ENCODE data around the gene TMED1. TPM values are rescaled to one million over a fixed set of nuclear protein-coding genes. Genes with fewer than 3 reads are reported as not detected.
"Not testable (repeated sequence)": the region's sequence is repeated elsewhere in the genome, so short reads cannot be mapped to it uniquely, and the experiment has no call there.

The TMED1 gene
- total RNA-seq, 1 experiment from 2014 or later, result 10.2 TPM

DNA sequence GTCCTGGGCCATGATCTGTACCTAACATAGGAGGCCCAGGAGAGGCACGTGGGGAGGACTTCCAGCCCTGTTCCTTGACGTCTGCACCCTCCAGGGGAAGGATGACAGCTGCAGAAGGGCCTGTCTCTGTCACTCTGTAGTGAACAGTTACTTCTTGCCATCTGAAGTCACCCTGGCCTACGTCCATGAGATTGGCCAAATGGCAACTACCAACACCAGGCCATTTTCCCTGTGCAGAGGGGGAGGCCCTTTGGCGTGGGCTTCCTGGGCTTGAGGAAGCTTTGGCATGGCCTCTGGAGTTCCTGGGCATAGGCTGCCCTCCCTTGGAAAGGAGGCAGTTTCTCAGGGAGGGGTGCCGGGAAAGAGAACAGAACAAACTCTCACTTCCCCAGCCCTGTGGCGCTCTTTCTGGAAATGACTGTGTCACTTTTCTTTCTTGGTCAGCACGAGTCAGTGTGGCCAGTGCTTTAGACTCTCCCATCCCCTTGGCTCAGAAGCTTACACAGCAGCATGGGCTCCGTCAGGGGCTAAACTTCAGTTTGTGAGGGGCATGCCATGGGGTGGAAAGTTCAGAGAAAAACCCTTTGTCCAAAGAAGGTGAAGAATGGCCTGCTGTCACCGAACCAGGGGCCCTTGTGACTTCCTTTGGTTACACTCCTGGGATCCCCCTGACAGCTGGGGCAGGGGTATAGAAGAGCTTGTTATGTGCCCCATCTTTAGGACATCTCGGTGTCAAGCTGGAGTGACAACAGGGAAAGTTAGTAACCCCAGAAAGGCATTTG is 40.6 kb upstream of the TMED1 start:
- H3K9me2 ChIP-seq (replicated peaks; ENCODE audit: insufficient read depth, low read length), result no peaks in the 10 kb centered on the region
- H2AFZ ChIP-seq (ENCODE audit: low read length), result no peak overlapping the region
- H3K27me3 ChIP-seq (ENCODE audit: low read length), result no peaks in the 10 kb centered on the region
- H3K9ac ChIP-seq (ENCODE audit: low read length), result no peak overlapping the region; the same call in 1 of the 2 replicates
- 0 out of 2 replicates have a peak, but pooled peaks cover 3% of the 10 kb centered on the region for H3K36me3 ChIP-seq (ENCODE audit: insufficient read depth, low read length)
- H3K4me3 ChIP-seq (ENCODE audit: low read length), result no peak overlapping the region
- no peak for DNase-seq
- H3K4me1 ChIP-seq (ENCODE audit: low read length), result peaks cover 70% of the 10 kb centered on the region
- peak overlapping the region; percentile 30 for H3K27ac ChIP-seq (ENCODE audit: low read length)
- H3K4me2 ChIP-seq (ENCODE audit: low read depth, low read length, poor library complexity, severe bottlenecking), result peak overlapping the region; percentile 12
- H4K20me1 ChIP-seq (ENCODE audit: insufficient read depth, low read depth, low read length), result no peaks in the 10 kb centered on the region
- peaks cover 97% of the 10 kb centered on the region for H3K79me2 ChIP-seq (ENCODE audit: low read length)
- H3K9me3 ChIP-seq (ENCODE audit: low read length), result no peaks in the 10 kb centered on the region

DNA sequence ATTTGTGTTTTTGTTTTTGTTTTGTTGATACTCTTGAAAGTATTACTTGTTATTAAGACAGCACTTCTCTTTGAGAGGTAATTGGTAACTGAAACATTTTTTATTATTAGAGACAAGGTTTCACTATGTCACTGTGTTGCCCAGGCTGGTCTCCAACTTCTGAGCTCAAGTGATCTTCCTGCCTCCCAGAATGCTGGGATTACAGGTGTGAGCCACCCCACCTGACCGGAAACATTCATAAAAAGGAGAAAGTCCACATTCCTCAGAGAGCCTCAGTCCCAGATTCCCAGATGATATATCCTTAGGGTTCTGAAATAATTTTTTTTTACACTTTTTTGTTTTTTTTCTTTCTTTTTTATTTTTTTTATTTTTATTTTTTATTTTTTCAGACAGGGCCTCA is 38.0 kb upstream of the TMED1 start:
- H3K9me2 ChIP-seq (replicated peaks; ENCODE audit: insufficient read depth, low read length), result no peaks in the 10 kb centered on the region
- H3K9ac ChIP-seq (ENCODE audit: low read length), result 0 out of 2 replicates have a peak overlapping the region, but pooled peaks have one; percentile 32
- H3K9me3 ChIP-seq (ENCODE audit: low read length), result no peaks in the 10 kb centered on the region
- peaks cover 66% of the 10 kb centered on the region for H3K4me1 ChIP-seq (ENCODE audit: low read length)
- 0 out of 2 replicates have a peak, but pooled peaks cover 3% of the 10 kb centered on the region for H3K36me3 ChIP-seq (ENCODE audit: insufficient read depth, low read length)
- H3K27me3 ChIP-seq (ENCODE audit: low read length), result no peaks in the 10 kb centered on the region
- DNase-seq, result no peak
- H3K4me2 ChIP-seq (ENCODE audit: low read depth, low read length, poor library complexity, severe bottlenecking), result peak overlapping the region; percentile 99
- peak overlapping the region; percentile 73 for H3K27ac ChIP-seq (ENCODE audit: low read length)
- H3K79me2 ChIP-seq (ENCODE audit: low read length), result peaks cover 71% of the 10 kb centered on the region
- no peak overlapping the region for H3K4me3 ChIP-seq (ENCODE audit: low read length)
- no peak overlapping the region for H2AFZ ChIP-seq (ENCODE audit: low read length)
- H4K20me1 ChIP-seq (ENCODE audit: insufficient read depth, low read depth, low read length), result no peaks in the 10 kb centered on the region

DNA sequence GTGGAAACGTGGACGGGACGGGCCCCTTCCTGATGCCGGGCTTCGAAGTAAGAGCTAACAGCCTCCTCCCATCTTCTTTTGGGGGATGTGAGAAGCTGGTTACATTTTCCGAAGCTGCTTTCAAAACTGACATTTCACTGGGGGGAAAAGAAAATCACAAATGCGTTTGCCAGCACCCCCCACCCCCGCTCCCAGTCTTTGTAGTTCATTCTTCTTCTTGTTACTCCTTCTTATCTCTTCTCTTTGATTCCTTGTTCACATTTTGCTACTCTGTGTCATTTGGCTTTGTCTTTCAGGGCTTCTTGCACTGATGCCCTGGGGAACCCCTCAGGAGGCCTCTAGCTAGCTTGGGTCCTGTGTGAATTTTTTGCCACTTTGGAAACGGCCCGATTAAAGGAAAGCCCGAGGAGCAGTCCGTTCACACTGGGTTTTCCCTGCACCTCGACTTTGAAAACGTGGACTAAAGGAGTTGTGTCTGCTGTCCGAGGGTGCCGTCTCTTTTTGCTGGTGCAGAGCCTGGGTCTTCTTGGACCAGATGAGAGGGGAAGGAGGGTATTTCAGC is 36.6 kb upstream of the TMED1 start:
- H3K27me3 ChIP-seq (ENCODE audit: low read length), result no peaks in the 10 kb centered on the region
- no peaks in the 10 kb centered on the region for H3K9me3 ChIP-seq (ENCODE audit: low read length)
- no peaks in the 10 kb centered on the region for H4K20me1 ChIP-seq (ENCODE audit: insufficient read depth, low read depth, low read length)
- peak overlapping the region; percentile 86 for H3K27ac ChIP-seq (ENCODE audit: low read length)
- H2AFZ ChIP-seq (ENCODE audit: low read length), result no peak overlapping the region
- H3K4me2 ChIP-seq (ENCODE audit: low read depth, low read length, poor library complexity, severe bottlenecking), result peak overlapping the region; percentile 99
- peaks cover 57% of the 10 kb centered on the region for H3K79me2 ChIP-seq (ENCODE audit: low read length)
- peaks cover 66% of the 10 kb centered on the region for H3K4me1 ChIP-seq (ENCODE audit: low read length)
- H3K9ac ChIP-seq (ENCODE audit: low read length), result peak overlapping the region; percentile 99
- peak; percentile 59 for DNase-seq
- no peaks in the 10 kb centered on the region for H3K9me2 ChIP-seq (replicated peaks; ENCODE audit: insufficient read depth, low read length)
- peak overlapping the region; percentile 94 for H3K4me3 ChIP-seq (ENCODE audit: low read length)
- H3K36me3 ChIP-seq (ENCODE audit: insufficient read depth, low read length), result 0 out of 2 replicates have a peak, but pooled peaks cover 3% of the 10 kb centered on the region

DNA sequence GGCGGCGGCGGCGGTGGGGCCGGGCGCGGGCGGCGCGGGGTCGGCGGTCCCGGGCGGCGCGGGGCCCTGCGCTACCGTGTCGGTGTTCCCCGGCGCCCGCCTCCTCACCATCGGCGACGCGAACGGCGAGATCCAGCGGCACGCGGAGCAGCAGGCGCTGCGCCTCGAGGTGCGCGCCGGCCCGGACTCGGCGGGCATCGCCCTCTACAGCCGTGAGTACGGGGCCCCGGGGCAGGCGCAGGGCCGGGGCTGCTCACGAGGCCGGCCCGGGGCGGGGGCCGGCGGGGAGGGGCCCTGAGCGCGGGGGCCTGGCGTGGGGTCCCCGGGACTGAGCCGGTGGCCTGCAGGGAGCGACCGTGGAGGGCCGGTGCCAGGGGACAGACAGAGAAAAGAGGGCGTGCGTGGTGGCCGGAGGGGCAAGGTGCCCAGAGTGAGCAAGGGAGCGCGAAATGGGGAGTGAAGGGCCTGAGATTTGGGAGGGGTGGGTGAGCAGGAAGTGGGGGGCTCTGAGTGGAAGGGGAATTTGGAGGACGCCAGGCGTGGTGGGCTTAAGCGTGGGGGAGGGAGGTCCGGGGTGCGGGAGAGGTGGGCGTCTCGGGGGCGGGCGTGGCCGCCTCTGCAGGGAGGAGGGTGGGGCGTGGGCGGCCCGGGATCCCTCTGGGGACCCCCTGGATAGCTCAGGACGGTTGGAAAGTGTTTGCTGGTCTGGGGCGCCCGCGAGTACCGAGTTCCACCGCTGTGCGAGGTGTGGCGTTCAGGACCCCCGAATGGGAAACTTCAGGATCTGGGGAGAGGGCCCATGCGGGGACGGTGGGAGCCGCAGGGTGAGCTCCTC is 35.9 kb upstream of the TMED1 start:
- peak overlapping the region; percentile 94 for H3K4me3 ChIP-seq (ENCODE audit: low read length)
- peak overlapping the region; percentile 86 for H3K27ac ChIP-seq (ENCODE audit: low read length)
- no peaks in the 10 kb centered on the region for H3K9me3 ChIP-seq (ENCODE audit: low read length)
- peak; percentile 79 for DNase-seq
- H3K4me2 ChIP-seq (ENCODE audit: low read depth, low read length, poor library complexity, severe bottlenecking), result peak overlapping the region; percentile 99
- H4K20me1 ChIP-seq (ENCODE audit: insufficient read depth, low read depth, low read length), result no peaks in the 10 kb centered on the region
- peaks cover 51% of the 10 kb centered on the region for H3K79me2 ChIP-seq (ENCODE audit: low read length)
- H3K9me2 ChIP-seq (replicated peaks; ENCODE audit: insufficient read depth, low read length), result no peaks in the 10 kb centered on the region
- H2AFZ ChIP-seq (ENCODE audit: low read length), result no peak overlapping the region
- 0 out of 2 replicates have a peak, but pooled peaks cover 3% of the 10 kb centered on the region for H3K36me3 ChIP-seq (ENCODE audit: insufficient read depth, low read length)
- peak overlapping the region; percentile 99 for H3K9ac ChIP-seq (ENCODE audit: low read length)
- peaks cover 68% of the 10 kb centered on the region for H3K4me1 ChIP-seq (ENCODE audit: low read length)
- no peaks in the 10 kb centered on the region for H3K27me3 ChIP-seq (ENCODE audit: low read length)

DNA sequence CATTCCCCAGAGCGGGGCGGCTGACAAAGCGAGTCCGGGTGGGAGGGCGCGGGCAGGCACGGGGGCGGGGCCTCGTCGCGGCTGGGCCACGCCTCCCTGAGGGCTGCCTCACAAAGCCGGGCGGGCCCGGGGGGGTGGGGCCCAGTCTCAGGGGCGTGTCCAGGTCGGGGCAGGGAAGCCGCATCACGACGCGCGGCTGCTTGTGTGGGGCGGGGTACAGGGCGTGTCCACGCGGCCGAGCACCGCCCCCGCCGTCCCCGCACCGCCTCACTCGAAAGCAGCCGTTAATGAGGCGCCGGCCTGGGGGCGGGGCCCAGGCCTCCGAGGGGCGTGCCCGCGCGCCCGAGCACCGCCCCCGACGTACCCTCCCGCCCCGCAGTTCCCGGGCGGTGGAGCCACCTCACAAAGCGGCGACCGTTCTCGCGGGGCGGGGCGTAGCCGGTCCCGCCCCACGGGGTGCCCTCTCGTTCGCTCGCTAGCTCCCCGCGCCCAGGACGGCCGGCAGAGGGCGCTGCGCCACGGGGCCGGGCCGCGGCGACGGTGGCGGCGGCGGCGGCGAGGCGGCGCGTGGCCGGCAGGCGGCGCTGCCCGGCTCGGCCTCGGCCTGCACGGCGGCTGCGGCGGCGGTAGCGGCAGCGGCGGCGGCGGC is 35.1 kb upstream of the TMED1 start, which contains the start of gene CARM1:
TSS of gene CARM1 (plus strand) at position 599 of the 649 bp plus-strand sequence. CDS start 150 bp downstream, outside the sequence.
- Histone ChIP-seq H3K36me3 (ENCODE audit: insufficient read depth, low read length) (0 out of 2 replicates have a peak, but pooled peaks cover 3% of the 10 kb centered on the region), H4K20me1 (ENCODE audit: insufficient read depth, low read depth, low read length) (no peaks in the 10 kb centered on the region), H3K4me2 (ENCODE audit: low read depth, low read length, poor library complexity, severe bottlenecking) (peak within 1 kb of the TSS; percentile 99), H3K9me3 (ENCODE audit: low read length) (no peaks in the 10 kb centered on the region), H3K4me1 (ENCODE audit: low read length) (peaks cover 60% of the 10 kb centered on the region), H3K4me3 (ENCODE audit: low read length) (peak within 1 kb of the TSS; percentile 94), H3K27ac (ENCODE audit: low read length) (peak within 1 kb of the TSS; percentile 86), H3K9me2 (replicated peaks; ENCODE audit: insufficient read depth, low read length) (no peaks in the 10 kb centered on the region), H3K27me3 (ENCODE audit: low read length) (no peaks in the 10 kb centered on the region), H2AFZ (ENCODE audit: low read length) (no peak within 1 kb of the TSS), H3K9ac (ENCODE audit: low read length) (peak within 1 kb of the TSS; percentile 99), H3K79me2 (ENCODE audit: low read length) (peaks cover 43% of the 10 kb centered on the region)
- DNase-seq, result peak; percentile 99

DNA sequence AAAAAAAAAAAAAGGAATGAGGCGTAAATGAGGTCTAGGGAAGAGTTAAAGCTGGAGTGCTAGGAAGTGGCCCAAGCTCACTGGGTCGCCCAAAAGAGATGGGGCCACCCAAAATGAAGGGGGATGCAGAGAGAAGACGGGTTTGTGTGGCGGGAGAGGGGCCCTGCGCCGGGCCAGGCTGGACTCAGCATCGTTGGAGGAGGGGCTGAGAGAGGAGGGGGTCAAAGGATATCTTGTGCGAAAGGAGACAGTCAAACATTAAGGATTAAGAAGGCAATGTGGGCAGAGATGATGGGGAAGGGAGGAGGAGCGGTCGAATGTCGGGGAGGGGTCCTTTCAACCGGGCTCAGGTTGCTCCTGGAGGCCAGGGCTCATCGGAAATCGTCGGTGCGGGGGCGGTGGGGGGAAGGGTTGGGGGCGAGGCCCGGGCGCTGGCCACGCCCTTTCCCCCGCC is 34.5 kb upstream of the TMED1 start:
- H2AFZ ChIP-seq (ENCODE audit: low read length), result no peak overlapping the region
- no peak for DNase-seq
- H3K9ac ChIP-seq (ENCODE audit: low read length), result peak overlapping the region; percentile 76
- H3K79me2 ChIP-seq (ENCODE audit: low read length), result peaks cover 37% of the 10 kb centered on the region
- H3K27me3 ChIP-seq (ENCODE audit: low read length), result no peaks in the 10 kb centered on the region
- peaks cover 59% of the 10 kb centered on the region for H3K4me1 ChIP-seq (ENCODE audit: low read length)
- no peaks in the 10 kb centered on the region for H3K9me3 ChIP-seq (ENCODE audit: low read length)
- peak overlapping the region; percentile 82 for H3K27ac ChIP-seq (ENCODE audit: low read length)
- no peaks in the 10 kb centered on the region for H4K20me1 ChIP-seq (ENCODE audit: insufficient read depth, low read depth, low read length)
- H3K4me3 ChIP-seq (ENCODE audit: low read length), result peak overlapping the region; percentile 72
- no peaks in the 10 kb centered on the region for H3K9me2 ChIP-seq (replicated peaks; ENCODE audit: insufficient read depth, low read length)
- H3K36me3 ChIP-seq (ENCODE audit: insufficient read depth, low read length), result 0 out of 2 replicates have a peak, but pooled peaks cover 3% of the 10 kb centered on the region
- H3K4me2 ChIP-seq (ENCODE audit: low read depth, low read length, poor library complexity, severe bottlenecking), result peak overlapping the region; percentile 90

DNA sequence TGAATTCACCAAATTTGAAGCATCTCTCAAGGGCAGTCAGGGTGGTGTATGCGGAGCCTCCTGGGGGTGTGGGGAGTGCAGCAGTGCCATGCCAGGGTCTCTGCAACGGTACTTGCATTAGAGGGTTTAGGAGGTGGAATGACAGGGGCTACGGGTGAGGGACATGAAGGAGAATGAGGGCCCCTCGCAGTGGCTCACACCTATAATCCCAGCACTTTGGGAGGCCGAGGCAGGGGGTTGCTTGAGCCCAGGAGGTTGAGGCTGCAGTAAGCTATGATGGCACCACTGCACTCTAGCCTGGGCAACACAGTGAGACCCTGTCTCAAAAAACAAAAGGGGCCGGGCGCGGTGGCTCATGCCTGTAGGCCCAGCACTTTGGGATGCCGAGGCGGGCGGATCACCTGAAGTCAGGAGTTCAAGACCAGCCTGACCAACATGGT is 33.9 kb upstream of the TMED1 start:
- not testable (repeated sequence) for H3K4me2 ChIP-seq (ENCODE audit: low read depth, low read length, poor library complexity, severe bottlenecking); H3K9me3 ChIP-seq (ENCODE audit: low read length); DNase-seq; H2AFZ ChIP-seq (ENCODE audit: low read length); H3K36me3 ChIP-seq (ENCODE audit: insufficient read depth, low read length); H3K9ac ChIP-seq (ENCODE audit: low read length); H3K27me3 ChIP-seq (ENCODE audit: low read length); H3K9me2 ChIP-seq (replicated peaks; ENCODE audit: insufficient read depth, low read length); H4K20me1 ChIP-seq (ENCODE audit: insufficient read depth, low read depth, low read length)
- Histone ChIP-seq H3K79me2 (ENCODE audit: low read length) (peaks cover 31% of the 10 kb centered on the region), H3K27ac (ENCODE audit: low read length) (peak overlapping the region; percentile 94), H3K4me3 (ENCODE audit: low read length) (peak overlapping the region; percentile 72; the same call in 1 of the 2 replicates), H3K4me1 (ENCODE audit: low read length) (peaks cover 56% of the 10 kb centered on the region)
